Esophagus muscularis mucosa (tissue), 3 donors: Measurements from ENCODE around the gene SCARF2.

Experiments
- POLR2A ChIP-seq: fragments of 450-650 bp; IDR thresholded peaks from one replicate; pipeline ENCODE4 v1.6.1; 2017; ENCODE audit warnings: antibody characterized with exemption, moderate library complexity, mild to moderate bottlenecking, low read depth
- POLR2AphosphoS5 ChIP-seq, 2 donors: sonication (generic); formaldehyde crosslinking; IDR thresholded peaks; one replicate each; pipeline ENCODE4 v1.6.1; 2017; ENCODE audit warnings: antibody characterized with exemption in 2 of 2
- TF ChIP-seq, protein P1 (sequence below), 3 experiments: fragments of 200-600 bp in 2 of 3; fragments of 450-650 bp in 1 of 3; sonication (generic) in 2 of 3; IDR thresholded peaks; one replicate each; pipeline ENCODE4 v1.5.1; 2017 to 2019; ENCODE audit warnings: antibody characterized with exemption in 3 of 3, mild to moderate bottlenecking in 2 of 3, moderate library complexity in 1 of 3

DNA sequence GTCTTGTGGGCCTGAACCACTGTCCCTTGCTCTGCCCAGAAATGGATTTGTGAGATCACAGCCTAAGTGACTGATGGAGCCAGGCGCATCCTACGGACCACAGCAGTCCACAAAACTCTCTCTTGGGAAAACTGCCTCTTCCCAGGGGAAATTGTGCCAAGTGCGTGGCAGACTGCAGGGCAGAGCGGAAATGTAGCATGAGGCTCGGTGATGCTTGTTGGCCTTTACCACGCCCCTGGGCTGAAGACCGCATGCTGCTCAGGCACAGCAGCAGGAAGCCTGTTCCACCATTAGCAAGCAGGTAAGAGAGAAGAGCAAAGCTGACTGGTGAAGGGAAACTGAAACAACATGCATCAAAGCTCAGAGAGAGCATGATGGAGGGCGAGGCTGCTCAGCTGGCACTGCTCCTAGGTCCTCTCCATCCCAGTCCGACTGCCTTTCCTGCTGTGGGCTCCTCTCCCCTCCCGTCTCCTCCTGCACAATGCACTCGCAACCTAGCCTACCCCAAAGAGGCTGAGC lies 26.5 kb upstream of the SCARF2 start:
- TF ChIP-seq, protein P1, sequence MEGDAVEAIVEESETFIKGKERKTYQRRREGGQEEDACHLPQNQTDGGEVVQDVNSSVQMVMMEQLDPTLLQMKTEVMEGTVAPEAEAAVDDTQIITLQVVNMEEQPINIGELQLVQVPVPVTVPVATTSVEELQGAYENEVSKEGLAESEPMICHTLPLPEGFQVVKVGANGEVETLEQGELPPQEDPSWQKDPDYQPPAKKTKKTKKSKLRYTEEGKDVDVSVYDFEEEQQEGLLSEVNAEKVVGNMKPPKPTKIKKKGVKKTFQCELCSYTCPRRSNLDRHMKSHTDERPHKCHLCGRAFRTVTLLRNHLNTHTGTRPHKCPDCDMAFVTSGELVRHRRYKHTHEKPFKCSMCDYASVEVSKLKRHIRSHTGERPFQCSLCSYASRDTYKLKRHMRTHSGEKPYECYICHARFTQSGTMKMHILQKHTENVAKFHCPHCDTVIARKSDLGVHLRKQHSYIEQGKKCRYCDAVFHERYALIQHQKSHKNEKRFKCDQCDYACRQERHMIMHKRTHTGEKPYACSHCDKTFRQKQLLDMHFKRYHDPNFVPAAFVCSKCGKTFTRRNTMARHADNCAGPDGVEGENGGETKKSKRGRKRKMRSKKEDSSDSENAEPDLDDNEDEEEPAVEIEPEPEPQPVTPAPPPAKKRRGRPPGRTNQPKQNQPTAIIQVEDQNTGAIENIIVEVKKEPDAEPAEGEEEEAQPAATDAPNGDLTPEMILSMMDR (IDR thresholded peaks at IDR 0.05): no peak
- no peak for TF ChIP-seq POLR2A
- no peak for TF ChIP-seq POLR2AphosphoS5 (IDR thresholded peaks at IDR 0.05)
